ENCODE data around the gene GMEB2. TPM values are rescaled to one million over a fixed set of nuclear protein-coding genes. Genes with fewer than 3 reads are reported as not detected.

The GMEB2 gene
- total RNA-seq, 1 donor from 2014 or later: 11.2 TPM

GRCh38 chr20:63541371-63541770 lies 85.5 kb downstream of the GMEB2 start:
- Mint-ChIP-seq H3K9me3 (ENCODE audit: unreplicated experiment) (no peaks in the 10 kb centered on the region), H3K36me3 (ENCODE audit: low read depth, unreplicated experiment) (peaks cover 5% of the 10 kb centered on the region), H3K4me1 (ENCODE audit: unreplicated experiment) (no peaks in the 10 kb centered on the region), H3K27me3 (ENCODE audit: unreplicated experiment) (peaks cover 3% of the 10 kb centered on the region), H3K4me3 (ENCODE audit: unreplicated experiment) (no peak overlapping the region), H3K27ac (ENCODE audit: unreplicated experiment) (no peak overlapping the region)
- TF ChIP-seq CTCF (IDR thresholded peaks at IDR 0.05; ENCODE audit: unreplicated experiment): no peak
- no peak for DNase-seq (ENCODE audit: low spot score)

GRCh38 chr20:63540417-63541186 lies 86.3 kb downstream of the GMEB2 start:
- Mint-ChIP-seq H3K4me1 (ENCODE audit: unreplicated experiment) (no peaks in the 10 kb centered on the region), H3K4me3 (ENCODE audit: unreplicated experiment) (no peak overlapping the region), H3K9me3 (ENCODE audit: unreplicated experiment) (no peaks in the 10 kb centered on the region), H3K36me3 (ENCODE audit: low read depth, unreplicated experiment) (peaks cover 5% of the 10 kb centered on the region), H3K27me3 (ENCODE audit: unreplicated experiment) (peaks cover 3% of the 10 kb centered on the region), H3K27ac (ENCODE audit: unreplicated experiment) (no peak overlapping the region)
- no peak for TF ChIP-seq CTCF (IDR thresholded peaks at IDR 0.05; ENCODE audit: unreplicated experiment)
- DNase-seq (ENCODE audit: low spot score): no peak

- H3K27ac Mint-ChIP-seq (ENCODE audit: unreplicated experiment): no peak overlapping the region
- DNase-seq (ENCODE audit: low spot score): no peak
- peaks cover 5% of the 10 kb centered on the region for H3K36me3 Mint-ChIP-seq (ENCODE audit: low read depth, unreplicated experiment)
- H3K4me3 Mint-ChIP-seq (ENCODE audit: unreplicated experiment): no peak overlapping the region
- peaks cover 3% of the 10 kb centered on the region for H3K27me3 Mint-ChIP-seq (ENCODE audit: unreplicated experiment)
- TF ChIP-seq CTCF (IDR thresholded peaks at IDR 0.05; ENCODE audit: unreplicated experiment): no peak
- no peaks in the 10 kb centered on the region for H3K9me3 Mint-ChIP-seq (ENCODE audit: unreplicated experiment)
- H3K4me1 Mint-ChIP-seq (ENCODE audit: unreplicated experiment): no peaks in the 10 kb centered on the region
Measured at GRCh38 chr20:63539441-63540370, 87.2 kb downstream of the GMEB2 start.

- DNase-seq (ENCODE audit: low spot score): no peak
- H3K4me3 Mint-ChIP-seq (ENCODE audit: unreplicated experiment): no peak overlapping the region
- no peak overlapping the region for H3K27ac Mint-ChIP-seq (ENCODE audit: unreplicated experiment)
- no peaks in the 10 kb centered on the region for H3K9me3 Mint-ChIP-seq (ENCODE audit: unreplicated experiment)
- no peak for TF ChIP-seq CTCF (IDR thresholded peaks at IDR 0.05; ENCODE audit: unreplicated experiment)
- peaks cover 5% of the 10 kb centered on the region for H3K36me3 Mint-ChIP-seq (ENCODE audit: low read depth, unreplicated experiment)
- peaks cover 3% of the 10 kb centered on the region for H3K27me3 Mint-ChIP-seq (ENCODE audit: unreplicated experiment)
- no peaks in the 10 kb centered on the region for H3K4me1 Mint-ChIP-seq (ENCODE audit: unreplicated experiment)
Measured at GRCh38 chr20:63539092-63539430, 87.8 kb downstream of the GMEB2 start.

All from endothelial cell (in vitro differentiated cells).